ENCODE results near the gene DSCAML1.
A peak's percentile ranks its signal among the peaks of the same experiment; 100 is the strongest.

Gene DSCAML1

DNA sequence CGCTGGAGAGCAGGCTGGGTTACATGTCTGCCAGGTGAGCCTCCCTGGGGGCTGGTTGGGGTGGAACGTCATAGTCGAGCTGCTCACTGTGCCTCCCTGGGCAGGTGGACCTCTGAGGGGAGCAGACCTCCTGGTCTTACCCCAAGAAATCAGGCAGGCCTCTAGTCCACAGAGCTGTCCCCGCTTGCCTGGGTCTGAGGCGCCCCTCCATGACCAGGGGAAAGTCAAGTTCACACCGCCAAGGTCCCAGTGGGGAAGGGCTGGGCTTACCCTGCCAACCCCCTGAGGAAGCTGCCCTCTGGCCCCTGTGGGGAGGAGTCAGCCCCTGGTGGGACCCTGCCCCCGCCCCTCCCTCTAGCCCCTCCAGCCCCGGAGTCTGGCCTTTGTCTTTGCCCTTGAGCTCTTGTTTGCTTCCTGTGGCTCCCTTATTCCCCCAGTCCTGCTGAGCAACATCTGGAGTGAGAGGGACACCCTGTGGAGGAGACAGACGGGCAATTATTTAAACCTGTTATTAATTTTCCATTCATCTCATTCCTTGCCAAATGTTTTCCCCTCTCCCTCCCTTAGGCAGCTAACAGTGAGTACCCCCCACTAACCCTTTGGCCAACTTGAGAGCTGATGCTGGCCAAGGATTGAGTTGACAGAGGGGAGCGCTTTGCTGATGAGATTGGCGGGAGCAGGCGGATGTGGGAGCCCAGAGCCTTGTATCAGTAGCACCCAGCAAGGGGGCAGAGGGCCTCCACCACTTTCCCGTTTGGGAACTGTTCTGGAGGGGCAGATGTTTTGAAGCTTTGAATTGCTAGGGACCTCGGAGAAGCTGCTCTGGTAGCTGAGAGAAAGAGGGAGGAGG is 385.9 kb downstream of the DSCAML1 start:
- peak; percentile 15; the same call in 1 of the 3 replicates for ATAC-seq
- TF ChIP-seq ARNTL (CRISPR knock-in tag; IDR thresholded peaks at IDR 0.05; ENCODE audit: borderline replicate concordance, low read depth) (no peak), CREB5 (CRISPR knock-in tag; IDR thresholded peaks at IDR 0.05; ENCODE audit: low read depth) (no peak), SNAI2 (CRISPR knock-in tag; IDR thresholded peaks at IDR 0.05) (no peak), ZFP30 (CRISPR knock-in tag; IDR thresholded peaks at IDR 0.05) (no peak), PPARA (CRISPR knock-in tag; IDR thresholded peaks at IDR 0.05; ENCODE audit: borderline replicate concordance) (no peak), GLIS3 (CRISPR knock-in tag; IDR thresholded peaks at IDR 0.05) (no peak)

DNA sequence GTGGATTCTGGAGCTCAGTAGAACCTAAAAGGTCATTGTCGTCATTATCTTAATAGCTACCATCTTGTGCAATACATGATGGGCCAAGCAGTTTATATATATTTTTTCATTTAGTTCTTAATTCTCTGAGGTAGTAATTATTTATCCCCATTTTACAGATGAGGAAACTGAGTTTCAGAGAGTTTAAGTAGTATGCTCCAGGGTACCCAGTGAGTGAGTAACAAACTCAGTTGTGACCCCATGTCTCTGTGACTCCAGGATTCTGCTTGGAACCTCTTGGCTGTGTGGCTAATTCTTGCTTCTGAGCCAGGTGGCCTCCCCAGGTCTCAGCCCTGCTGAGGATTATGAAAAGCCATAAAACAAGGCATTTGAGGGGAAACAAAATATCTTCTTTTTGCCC is 386.8 kb downstream of the DSCAML1 start:
- ATAC-seq: no peak

DNA sequence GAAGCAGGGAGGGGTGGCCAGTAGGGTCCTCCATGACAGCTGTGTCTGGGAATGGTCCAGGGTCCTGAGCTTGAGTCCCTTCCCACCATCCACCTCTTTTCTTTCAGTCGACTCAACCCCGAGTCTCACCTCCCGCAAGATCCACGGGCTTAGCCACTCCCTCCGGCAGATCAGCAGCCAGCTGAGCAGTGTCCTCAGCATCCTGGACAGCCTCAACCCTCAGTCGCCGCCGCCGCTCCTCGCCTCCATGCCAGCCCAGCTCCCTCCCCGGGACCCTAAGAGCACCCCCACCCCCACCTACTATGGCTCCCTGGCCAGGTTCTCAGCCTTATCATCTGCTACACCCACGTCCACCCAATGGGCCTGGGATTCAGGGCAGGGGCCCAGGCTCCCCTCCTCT is 387.5 kb downstream of the DSCAML1 start:
- ATAC-seq: no peak
- TF ChIP-seq ZC3H10 (CRISPR knock-in tag; IDR thresholded peaks at IDR 0.05): no peak
- no peak for TF ChIP-seq PPARA (CRISPR knock-in tag; IDR thresholded peaks at IDR 0.05; ENCODE audit: borderline replicate concordance)
- TF ChIP-seq, protein P1, sequence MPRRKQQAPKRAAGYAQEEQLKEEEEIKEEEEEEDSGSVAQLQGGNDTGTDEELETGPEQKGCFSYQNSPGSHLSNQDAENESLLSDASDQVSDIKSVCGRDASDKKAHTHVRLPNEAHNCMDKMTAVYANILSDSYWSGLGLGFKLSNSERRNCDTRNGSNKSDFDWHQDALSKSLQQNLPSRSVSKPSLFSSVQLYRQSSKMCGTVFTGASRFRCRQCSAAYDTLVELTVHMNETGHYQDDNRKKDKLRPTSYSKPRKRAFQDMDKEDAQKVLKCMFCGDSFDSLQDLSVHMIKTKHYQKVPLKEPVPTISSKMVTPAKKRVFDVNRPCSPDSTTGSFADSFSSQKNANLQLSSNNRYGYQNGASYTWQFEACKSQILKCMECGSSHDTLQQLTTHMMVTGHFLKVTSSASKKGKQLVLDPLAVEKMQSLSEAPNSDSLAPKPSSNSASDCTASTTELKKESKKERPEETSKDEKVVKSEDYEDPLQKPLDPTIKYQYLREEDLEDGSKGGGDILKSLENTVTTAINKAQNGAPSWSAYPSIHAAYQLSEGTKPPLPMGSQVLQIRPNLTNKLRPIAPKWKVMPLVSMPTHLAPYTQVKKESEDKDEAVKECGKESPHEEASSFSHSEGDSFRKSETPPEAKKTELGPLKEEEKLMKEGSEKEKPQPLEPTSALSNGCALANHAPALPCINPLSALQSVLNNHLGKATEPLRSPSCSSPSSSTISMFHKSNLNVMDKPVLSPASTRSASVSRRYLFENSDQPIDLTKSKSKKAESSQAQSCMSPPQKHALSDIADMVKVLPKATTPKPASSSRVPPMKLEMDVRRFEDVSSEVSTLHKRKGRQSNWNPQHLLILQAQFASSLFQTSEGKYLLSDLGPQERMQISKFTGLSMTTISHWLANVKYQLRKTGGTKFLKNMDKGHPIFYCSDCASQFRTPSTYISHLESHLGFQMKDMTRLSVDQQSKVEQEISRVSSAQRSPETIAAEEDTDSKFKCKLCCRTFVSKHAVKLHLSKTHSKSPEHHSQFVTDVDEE (CRISPR knock-in tag; IDR thresholded peaks at IDR 0.05): no peak
- TF ChIP-seq OSR1 (CRISPR knock-in tag; IDR thresholded peaks at IDR 0.05): no peak
- TF ChIP-seq ZFP3 (CRISPR knock-in tag; IDR thresholded peaks at IDR 0.05): no peak
- TF ChIP-seq, protein P2, sequence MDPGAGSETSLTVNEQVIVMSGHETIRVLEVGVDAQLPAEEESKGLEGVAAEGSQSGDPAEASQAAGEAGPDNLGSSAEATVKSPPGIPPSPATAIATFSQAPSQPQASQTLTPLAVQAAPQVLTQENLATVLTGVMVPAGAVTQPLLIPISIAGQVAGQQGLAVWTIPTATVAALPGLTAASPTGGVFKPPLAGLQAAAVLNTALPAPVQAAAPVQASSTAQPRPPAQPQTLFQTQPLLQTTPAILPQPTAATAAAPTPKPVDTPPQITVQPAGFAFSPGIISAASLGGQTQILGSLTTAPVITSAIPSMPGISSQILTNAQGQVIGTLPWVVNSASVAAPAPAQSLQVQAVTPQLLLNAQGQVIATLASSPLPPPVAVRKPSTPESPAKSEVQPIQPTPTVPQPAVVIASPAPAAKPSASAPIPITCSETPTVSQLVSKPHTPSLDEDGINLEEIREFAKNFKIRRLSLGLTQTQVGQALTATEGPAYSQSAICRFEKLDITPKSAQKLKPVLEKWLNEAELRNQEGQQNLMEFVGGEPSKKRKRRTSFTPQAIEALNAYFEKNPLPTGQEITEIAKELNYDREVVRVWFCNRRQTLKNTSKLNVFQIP (CRISPR knock-in tag; IDR thresholded peaks at IDR 0.05; ENCODE audit: borderline replicate concordance, low read depth): no peak
- no peak for TF ChIP-seq SNAI2 (CRISPR knock-in tag; IDR thresholded peaks at IDR 0.05)

More for the DNA sequence above, 386.8 kb downstream of the DSCAML1 start:
- no peak for TF ChIP-seq CREB5 (CRISPR knock-in tag; IDR thresholded peaks at IDR 0.05; ENCODE audit: low read depth)
- TF ChIP-seq ZFP30 (CRISPR knock-in tag; IDR thresholded peaks at IDR 0.05): no peak
- no peak for TF ChIP-seq ZNF8 (CRISPR knock-in tag; IDR thresholded peaks at IDR 0.05)
- no peak for TF ChIP-seq RARB (CRISPR knock-in tag; IDR thresholded peaks at IDR 0.05)
- TF ChIP-seq, protein P2 (CRISPR knock-in tag; IDR thresholded peaks at IDR 0.05; ENCODE audit: borderline replicate concordance, low read depth): no peak
- TF ChIP-seq ZNF70 (CRISPR knock-in tag; IDR thresholded peaks at IDR 0.05): no peak
- no peak for TF ChIP-seq PPARA (CRISPR knock-in tag; IDR thresholded peaks at IDR 0.05; ENCODE audit: borderline replicate concordance)
- TF ChIP-seq OSR1 (CRISPR knock-in tag; IDR thresholded peaks at IDR 0.05): no peak
- no peak for TF ChIP-seq TOX (CRISPR knock-in tag; IDR thresholded peaks at IDR 0.05; ENCODE audit: borderline replicate concordance)
- TF ChIP-seq ISL1 (CRISPR knock-in tag; IDR thresholded peaks at IDR 0.05): no peak
- TF ChIP-seq ARNTL (CRISPR knock-in tag; IDR thresholded peaks at IDR 0.05; ENCODE audit: borderline replicate concordance, low read depth): no peak
- TF ChIP-seq CSDC2 (CRISPR knock-in tag; IDR thresholded peaks at IDR 0.05): no peak
- TF ChIP-seq CSRNP3 (CRISPR knock-in tag; IDR thresholded peaks at IDR 0.05): no peak
- TF ChIP-seq ESRRG (CRISPR knock-in tag; IDR thresholded peaks at IDR 0.05): no peak
- TF ChIP-seq, protein P1 (CRISPR knock-in tag; IDR thresholded peaks at IDR 0.05): no peak
- no peak for TF ChIP-seq GLIS3 (CRISPR knock-in tag; IDR thresholded peaks at IDR 0.05)

Measured in SK-N-SH treated with all-trans-retinoic acid at 6 μM for 48 hours (cell line).